ENCODE data around the gene STARD3.

The STARD3 gene

DNA sequence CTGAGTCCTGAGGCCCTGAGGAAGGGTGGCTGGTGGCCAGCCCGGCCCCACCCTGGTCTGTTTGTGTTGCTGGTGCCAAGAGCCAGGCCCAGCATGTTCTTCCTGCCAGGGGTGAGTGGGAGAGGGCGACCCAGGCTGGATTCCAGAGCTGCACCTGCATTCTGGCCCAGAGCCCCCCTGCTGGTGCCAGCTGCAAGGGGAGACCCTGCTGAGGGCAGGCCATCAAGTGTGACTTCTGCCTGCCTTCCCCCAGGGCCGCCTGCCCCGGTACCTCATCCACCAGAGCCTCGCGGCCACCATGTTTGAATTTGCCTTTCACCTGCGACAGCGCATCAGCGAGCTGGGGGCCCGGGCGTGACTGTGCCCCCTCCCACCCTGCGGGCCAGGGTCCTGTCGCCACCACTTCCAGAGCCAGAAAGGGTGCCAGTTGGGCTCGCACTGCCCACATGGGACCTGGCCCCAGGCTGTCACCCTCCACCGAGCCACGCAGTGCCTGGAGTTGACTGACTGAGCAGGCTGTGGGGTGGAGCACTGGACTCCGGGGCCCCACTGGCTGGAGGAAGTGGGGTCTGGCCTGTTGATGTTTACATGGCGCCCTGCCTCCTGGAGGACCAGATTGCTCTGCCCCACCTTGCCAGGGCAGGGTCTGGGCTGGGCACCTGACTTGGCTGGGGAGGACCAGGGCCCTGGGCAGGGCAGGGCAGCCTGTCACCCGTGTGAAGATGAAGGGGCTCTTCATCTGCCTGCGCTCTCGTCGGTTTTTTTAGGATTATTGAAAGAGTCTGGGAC is 25.8 kb downstream of the STARD3 start:
- TF ChIP-seq, protein P1, sequence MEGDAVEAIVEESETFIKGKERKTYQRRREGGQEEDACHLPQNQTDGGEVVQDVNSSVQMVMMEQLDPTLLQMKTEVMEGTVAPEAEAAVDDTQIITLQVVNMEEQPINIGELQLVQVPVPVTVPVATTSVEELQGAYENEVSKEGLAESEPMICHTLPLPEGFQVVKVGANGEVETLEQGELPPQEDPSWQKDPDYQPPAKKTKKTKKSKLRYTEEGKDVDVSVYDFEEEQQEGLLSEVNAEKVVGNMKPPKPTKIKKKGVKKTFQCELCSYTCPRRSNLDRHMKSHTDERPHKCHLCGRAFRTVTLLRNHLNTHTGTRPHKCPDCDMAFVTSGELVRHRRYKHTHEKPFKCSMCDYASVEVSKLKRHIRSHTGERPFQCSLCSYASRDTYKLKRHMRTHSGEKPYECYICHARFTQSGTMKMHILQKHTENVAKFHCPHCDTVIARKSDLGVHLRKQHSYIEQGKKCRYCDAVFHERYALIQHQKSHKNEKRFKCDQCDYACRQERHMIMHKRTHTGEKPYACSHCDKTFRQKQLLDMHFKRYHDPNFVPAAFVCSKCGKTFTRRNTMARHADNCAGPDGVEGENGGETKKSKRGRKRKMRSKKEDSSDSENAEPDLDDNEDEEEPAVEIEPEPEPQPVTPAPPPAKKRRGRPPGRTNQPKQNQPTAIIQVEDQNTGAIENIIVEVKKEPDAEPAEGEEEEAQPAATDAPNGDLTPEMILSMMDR (conservative IDR thresholded peaks at IDR 0.05; ENCODE audit: low read depth, low read length): no peak
- DNase-seq (ENCODE audit: low read depth): no peak
- no peak overlapping the region for H3K4me3 ChIP-seq (ENCODE audit: low read length)

DNA sequence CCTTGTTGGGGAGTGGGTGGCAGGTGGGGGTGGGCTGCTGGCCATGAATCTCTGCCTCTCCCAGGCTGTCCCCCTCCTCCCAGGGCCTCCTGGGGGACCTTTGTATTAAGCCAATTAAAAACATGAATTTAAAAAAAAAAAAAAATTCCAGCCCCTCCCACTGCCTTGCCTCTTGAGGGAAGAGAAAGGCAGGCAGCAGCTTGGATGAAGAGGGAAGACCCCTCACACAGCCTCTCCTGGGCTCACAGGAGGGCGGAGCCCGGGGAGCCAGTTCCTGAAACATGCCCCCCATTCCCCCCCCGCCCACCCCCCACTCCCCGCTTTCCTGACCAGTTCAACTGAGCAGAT is 26.4 kb downstream of the STARD3 start:
- no peak for DNase-seq (ENCODE audit: low read depth)
- TF ChIP-seq, protein P1 (conservative IDR thresholded peaks at IDR 0.05; ENCODE audit: low read depth, low read length): no peak
- no peak overlapping the region for H3K4me3 ChIP-seq (ENCODE audit: low read length)

DNA sequence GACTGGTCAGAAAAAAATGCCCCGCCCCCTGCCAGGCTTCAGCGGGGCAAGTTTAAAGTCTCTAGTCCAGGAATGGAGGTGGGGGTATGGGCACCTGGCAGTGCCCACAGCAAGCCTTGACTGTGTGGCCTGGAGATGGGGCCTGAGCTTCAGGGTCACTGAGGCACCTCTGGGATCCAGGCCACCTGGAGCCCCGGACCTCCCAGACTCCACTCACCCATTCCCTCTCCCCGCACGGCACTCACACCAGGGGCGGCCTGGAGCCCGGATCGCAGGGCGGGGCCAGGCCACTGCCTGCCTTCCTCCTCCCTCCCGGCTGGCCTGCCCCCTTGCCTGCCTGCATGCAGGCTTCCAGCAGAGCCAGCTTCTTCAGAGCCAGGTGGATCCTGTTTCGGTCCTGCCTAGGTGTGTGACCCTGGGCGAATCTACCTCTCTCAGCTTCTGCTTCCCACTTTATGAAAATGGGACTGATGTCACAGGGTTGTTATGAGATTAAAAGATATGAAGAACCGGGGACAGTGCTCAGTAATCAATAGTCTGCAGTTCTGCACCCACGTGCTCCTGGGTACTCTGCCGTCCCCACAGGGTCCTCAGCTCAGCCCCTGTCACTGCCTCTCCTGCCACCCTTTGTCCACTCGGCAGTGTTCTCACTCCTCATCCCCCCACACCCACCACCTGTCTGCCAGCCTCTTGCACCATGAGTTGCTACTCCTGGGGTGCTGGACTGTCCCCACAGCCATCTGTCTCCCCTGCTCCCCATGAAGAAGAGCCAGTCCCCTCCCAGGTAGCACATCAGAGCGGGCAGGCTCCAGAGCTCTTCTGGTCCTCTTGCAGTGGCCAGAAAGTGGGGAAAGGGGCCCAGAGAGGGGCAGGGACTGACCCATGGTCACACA is 27.0 kb downstream of the STARD3 start:
- no peak for DNase-seq (ENCODE audit: low read depth)
- TF ChIP-seq, protein P1 (conservative IDR thresholded peaks at IDR 0.05; ENCODE audit: low read depth, low read length): no peak
- H3K4me3 ChIP-seq (ENCODE audit: low read length): no peak overlapping the region

DNA sequence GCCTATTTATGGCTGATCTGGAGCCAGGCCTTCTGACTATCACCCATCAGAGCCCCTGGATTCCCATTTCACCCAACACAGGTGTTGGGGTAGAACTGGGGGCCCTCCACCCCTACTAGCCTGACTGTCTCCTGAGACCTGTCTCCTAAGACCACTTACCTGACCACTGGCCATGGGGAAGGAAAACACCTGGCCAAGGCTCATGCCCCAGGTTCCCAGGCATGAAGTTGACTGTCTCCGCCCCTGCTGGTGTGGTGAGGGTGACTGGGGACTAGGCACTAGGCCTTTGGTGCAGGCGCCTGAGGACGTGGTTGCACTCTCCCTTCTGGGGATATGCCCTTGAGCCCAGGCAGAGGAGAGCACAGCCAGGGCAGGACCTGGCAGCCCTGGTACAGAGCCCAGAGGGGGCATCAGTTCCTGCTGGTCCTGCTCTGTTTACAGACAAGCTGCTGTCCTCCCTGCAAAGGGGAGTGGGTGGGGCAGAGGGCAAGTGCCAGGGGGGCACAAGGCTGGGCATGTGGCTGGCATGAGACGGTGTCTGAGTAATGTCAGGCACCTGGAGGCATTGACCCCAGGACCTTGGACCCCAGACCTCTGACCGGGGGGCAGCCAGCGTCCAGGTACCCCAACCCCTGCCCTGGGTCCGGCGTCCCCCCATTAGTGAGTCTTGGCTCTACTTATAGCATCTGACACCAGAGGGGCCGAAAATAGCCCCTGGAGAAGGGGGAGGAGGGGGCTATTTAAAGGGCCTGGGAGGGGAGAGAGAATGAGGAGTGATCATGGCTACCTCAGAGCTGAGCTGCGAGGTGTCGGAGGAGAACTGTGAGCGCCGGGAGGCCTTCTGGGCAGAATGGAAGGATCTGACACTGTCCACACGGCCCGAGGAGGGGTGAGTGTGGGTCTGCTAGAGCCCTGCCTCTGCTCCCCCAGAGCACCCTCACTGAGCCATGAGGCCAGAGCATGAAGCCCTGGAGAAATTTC is 27.9 kb downstream of the STARD3 start, which contains the start of gene TCAP:
TCAP (plus strand) TSS at position 769 of the 981 bp plus-strand sequence; CDS start at position 780, 11 bp downstream.
- TF ChIP-seq, protein P1 (conservative IDR thresholded peaks at IDR 0.05; ENCODE audit: low read depth, low read length): no peak
- no peak within 1 kb of the TSS for H3K4me3 ChIP-seq (ENCODE audit: low read length)
- DNase-seq (ENCODE audit: low read depth): no peak

DNA sequence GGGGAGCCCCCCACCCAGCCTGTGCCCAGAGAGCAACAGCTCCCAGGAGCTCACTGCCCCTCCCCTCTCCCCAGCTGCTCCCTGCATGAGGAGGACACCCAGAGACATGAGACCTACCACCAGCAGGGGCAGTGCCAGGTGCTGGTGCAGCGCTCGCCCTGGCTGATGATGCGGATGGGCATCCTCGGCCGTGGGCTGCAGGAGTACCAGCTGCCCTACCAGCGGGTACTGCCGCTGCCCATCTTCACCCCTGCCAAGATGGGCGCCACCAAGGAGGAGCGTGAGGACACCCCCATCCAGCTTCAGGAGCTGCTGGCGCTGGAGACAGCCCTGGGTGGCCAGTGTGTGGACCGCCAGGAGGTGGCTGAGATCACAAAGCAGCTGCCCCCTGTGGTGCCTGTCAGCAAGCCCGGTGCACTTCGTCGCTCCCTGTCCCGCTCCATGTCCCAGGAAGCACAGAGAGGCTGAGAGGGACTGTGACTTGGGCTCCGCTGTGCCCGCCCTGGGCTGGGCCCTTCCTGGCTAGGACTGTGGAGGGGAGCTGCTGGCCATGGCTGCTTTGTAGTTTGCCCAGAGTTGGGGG is 28.8 kb downstream of the STARD3 start:
- TF ChIP-seq, protein P1 (conservative IDR thresholded peaks at IDR 0.05; ENCODE audit: low read depth, low read length): peak; percentile 13
- no peak for DNase-seq (ENCODE audit: low read depth)
- no peak overlapping the region for H3K4me3 ChIP-seq (ENCODE audit: low read length)

DNA sequence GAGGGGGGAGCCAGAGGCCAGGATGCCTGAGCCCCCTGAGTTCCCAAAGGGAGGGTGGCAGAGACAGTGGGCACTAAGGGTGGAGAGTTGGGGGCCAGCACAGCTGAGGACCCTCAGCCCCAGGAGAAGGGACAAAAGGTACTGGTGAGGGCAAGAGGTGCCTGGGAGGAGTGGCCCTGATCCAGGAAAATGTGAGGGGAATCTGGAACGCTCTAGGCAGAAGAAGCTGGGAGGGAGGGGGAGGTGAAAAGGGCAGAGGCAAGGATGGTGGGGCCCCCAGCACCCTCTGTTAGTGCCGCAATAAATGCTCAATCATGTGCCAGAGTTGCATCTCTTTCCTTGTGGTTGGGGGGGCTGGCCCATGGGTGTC is 29.3 kb downstream of the STARD3 start:
- H3K4me3 ChIP-seq (ENCODE audit: low read length): no peak overlapping the region
- TF ChIP-seq, protein P1 (conservative IDR thresholded peaks at IDR 0.05; ENCODE audit: low read depth, low read length): no peak
- no peak for DNase-seq (ENCODE audit: low read depth)
